HCT116 (cell line): ENCODE results near the gene CHPT1. TPM values are rescaled to one million over a fixed set of nuclear protein-coding genes. Genes with fewer than 3 reads are reported as not detected.

Experiments
- ATAC-seq: fragments of 200-7000 bp; cut with Tn5 transposase; 2 replicates; pipeline ENCODE4 v1.9.1; 2020; ENCODE audit warnings: mild to moderate bottlenecking, moderate library complexity
- BruUV-seq: library from RNA; stranded (reverse); fragments of 400-500 nt; replicated peaks from 2 replicates; lab custom pipeline; 2021; lab: Mats Ljungman, UMichigan
- CTCF ChIA-PET: fragments of 300-600 bp; sonication (Branson Sonifier 250); formaldehyde crosslinking; loops from one replicate; lab custom pipeline; 2021; ENCODE audit warnings: antibody characterized with exemption; lab: Charles Lee
- POLR2A ChIA-PET: fragments of 300-600, 350-600 bp; sonication (Branson Sonifier 250); formaldehyde crosslinking; loops from one replicate; lab custom pipeline; 2021; ENCODE audit warnings: antibody characterized with exemption; lab: Charles Lee
- RAD21 ChIA-PET, 2 experiments: fragments of 300-600 bp; sonication (Branson Sonifier 250); formaldehyde crosslinking; loops; one replicate each; lab custom pipeline; 2023; ENCODE audit warnings: low total read pairs in 2 of 2; ENCODE audit not compliant: uncharacterized antibody in 2 of 2, unreplicated experiment in 2 of 2, low non-redundant PET in 1 of 2; lab: Charles Lee
- DNase-seq: peaks from one replicate; pipeline ENCODE4 v3.0.0-alpha.2; 2010; ENCODE audit warnings: low read depth, low spot score
- H2AFZ ChIP-seq: fragments of 200-600 bp; shearing (Covaris generic), sonication (generic); 2 replicates; pipeline ENCODE4 v1.6.1; 2017; ENCODE audit warnings: low read depth, mixed run types, mixed read lengths, antibody characterized with exemption, low read length; ENCODE audit not compliant: poor library complexity, severe bottlenecking
- H3K27ac ChIP-seq: 2 replicates; pipeline ENCODE4 v1.5.1; 2012; ENCODE audit warnings: low read depth, low read length
- H3K27me3 ChIP-seq: fragments of 200-600 bp; sonication (generic); 2 replicates; pipeline ENCODE4 v1.6.1; 2016; ENCODE audit warnings: mixed run types, low read length, mixed read lengths; ENCODE audit not compliant: insufficient read depth
- H3K36me3 ChIP-seq, 2 experiments: fragments of 200-500 bp in 1 of 2; fragments of 200-600 bp in 1 of 2; sonication (Bioruptor generic) in 1 of 2; sonication (generic) in 1 of 2; 2 replicates each; pipeline versions ENCODE4 v1.5.1 to v1.6.1; 2014 to 2016; ENCODE audit warnings: low read length in 2 of 2, inconsistent platforms in 1 of 2, mixed read lengths in 1 of 2, mixed run types in 1 of 2; ENCODE audit not compliant: insufficient read depth in 2 of 2, control insufficient read depth in 1 of 2
- H3K4me1 ChIP-seq, 2 experiments: fragments of 200-600 bp in 1 of 2; sonication (generic) in 1 of 2; 2 replicates each; pipeline versions ENCODE4 v1.5.1 to v1.6.1; 2012 to 2017; ENCODE audit warnings: low read length in 2 of 2, inconsistent platforms in 1 of 2, mild to moderate bottlenecking in 1 of 2, mixed read lengths in 1 of 2, mixed run types in 1 of 2, moderate library complexity in 1 of 2; ENCODE audit not compliant: insufficient read depth in 2 of 2, control insufficient read depth in 1 of 2
- H3K4me2 ChIP-seq: fragments of 200-600 bp; sonication (generic); 2 replicates; pipeline ENCODE4 v1.6.1; 2017; ENCODE audit warnings: mixed run types, low read length, mixed read lengths
- H3K4me3 ChIP-seq, 2 experiments: fragments of 200-600 bp in 1 of 2; sonication (generic) in 1 of 2; replicated peaks in 1 of 2; 2 replicates each; pipeline ENCODE4 v1.5.1; 2011 to 2016; ENCODE audit warnings: low read length in 2 of 2, control low read depth in 1 of 2, low read depth in 1 of 2, mild to moderate bottlenecking in 1 of 2, mixed read lengths in 1 of 2, mixed run types in 1 of 2
- H3K79me2 ChIP-seq: fragments of 200-600 bp; sonication (generic); 2 replicates; pipeline ENCODE4 v1.6.1; 2017; ENCODE audit warnings: mild to moderate bottlenecking, mixed run types, low read length, moderate library complexity, mixed read lengths; ENCODE audit not compliant: insufficient read depth
- H3K9ac ChIP-seq: fragments of 200-600 bp; sonication (generic); 2 replicates; pipeline ENCODE4 v1.6.1; 2016; ENCODE audit warnings: low read length, mixed read lengths
- H3K9me2 ChIP-seq: fragments of 200-600 bp; sonication (generic), shearing (Covaris generic); 2 replicates; pipeline ENCODE4 v1.6.1; 2017; ENCODE audit warnings: mixed run types, mild to moderate bottlenecking, moderate library complexity; ENCODE audit not compliant: insufficient read depth
- H3K9me3 ChIP-seq, 2 experiments: fragments of 200-500 bp in 1 of 2; fragments of 200-600 bp in 1 of 2; sonication (Bioruptor generic) in 1 of 2; sonication (generic) in 1 of 2; 2 replicates each; pipeline ENCODE4 v1.6.1; 2014 to 2017; ENCODE audit warnings: low read length in 2 of 2, mixed read lengths in 2 of 2, inconsistent platforms in 1 of 2, low read depth in 1 of 2, mild to moderate bottlenecking in 1 of 2, mixed run types in 1 of 2, moderate library complexity in 1 of 2; ENCODE audit not compliant: control insufficient read depth in 1 of 2, insufficient read depth in 1 of 2
- H4K20me1 ChIP-seq: fragments of 200-600 bp; sonication (generic), shearing (Covaris generic); 2 replicates; pipeline ENCODE4 v1.6.1; 2017; ENCODE audit warnings: mixed run types, mild to moderate bottlenecking, moderate library complexity; ENCODE audit not compliant: insufficient read depth
- ATF3 ChIP-seq: IDR thresholded peaks from 2 replicates; pipeline ENCODE4 v1.6.1; 2012
- CBX3 ChIP-seq: IDR thresholded peaks from 2 replicates; pipeline ENCODE4 v1.6.1; 2012; ENCODE audit warnings: low read depth
- CTCF ChIP-seq, 3 experiments: fragments of 200-600 bp in 1 of 3; sonication (generic) in 1 of 3; IDR thresholded peaks in 2 of 3; conservative IDR thresholded peaks in 1 of 3; 2 replicates each; pipeline ENCODE4 v1.5.1; 2012 to 2017; ENCODE audit warnings: low read depth in 2 of 3, low read length in 2 of 3, antibody characterized with exemption in 1 of 3, borderline replicate concordance in 1 of 3, control low read depth in 1 of 3, mild to moderate bottlenecking in 1 of 3, mixed read lengths in 1 of 3, mixed run types in 1 of 3, moderate library complexity in 1 of 3; ENCODE audit not compliant: insufficient read depth in 1 of 3
- ELF1 ChIP-seq: IDR thresholded peaks from 2 replicates; pipeline ENCODE4 v1.6.1; 2012; ENCODE audit warnings: low read depth, borderline replicate concordance
- EZH2 ChIP-seq: fragments of 200-600 bp; sonication (generic); IDR thresholded peaks from 2 replicates; pipeline ENCODE4 v1.6.1; 2017; ENCODE audit warnings: antibody characterized with exemption, mixed run types
- EZH2phosphoT487 ChIP-seq: fragments of 200-600 bp; IDR thresholded peaks from 2 replicates; pipeline ENCODE4 v1.6.1; 2018; ENCODE audit warnings: antibody characterized with exemption, borderline replicate concordance
- FOSL1 ChIP-seq: IDR thresholded peaks from 2 replicates; pipeline ENCODE4 v1.6.1; 2012; ENCODE audit warnings: low read depth
- JUND ChIP-seq: IDR thresholded peaks from 2 replicates; pipeline ENCODE4 v1.6.1; 2012
- MAX ChIP-seq: IDR thresholded peaks from 2 replicates; pipeline ENCODE4 v1.6.1; 2012
- POLR2A ChIP-seq: IDR thresholded peaks from 2 replicates; pipeline ENCODE4 v1.7.0; 2011; ENCODE audit warnings: borderline replicate concordance; ENCODE audit not compliant: insufficient read depth, insufficient read length; ENCODE audit errors: extremely low read depth
- POLR2AphosphoS5 ChIP-seq: IDR thresholded peaks from 2 replicates; pipeline ENCODE4 v1.6.1; 2011; ENCODE audit warnings: mild to moderate bottlenecking, low read depth, low read length, moderate library complexity
- REST ChIP-seq: IDR thresholded peaks from 2 replicates; pipeline ENCODE4 v1.6.1; 2012; ENCODE audit warnings: low read depth
- SIN3A ChIP-seq: IDR thresholded peaks from 2 replicates; pipeline ENCODE4 v1.6.1; 2012; ENCODE audit warnings: low read depth
- SRF ChIP-seq: IDR thresholded peaks from 2 replicates; pipeline ENCODE4 v1.6.1; 2012; ENCODE audit warnings: low read depth
- TCF7L2 ChIP-seq: IDR thresholded peaks from 2 replicates; pipeline ENCODE4 v1.7.0; 2011; ENCODE audit warnings: borderline replicate concordance, inconsistent platforms; ENCODE audit not compliant: insufficient read depth, insufficient read length; ENCODE audit errors: extremely low read depth
- YY1 ChIP-seq: IDR thresholded peaks from 2 replicates; pipeline ENCODE4 v1.6.1; 2011; ENCODE audit warnings: low read length, low read depth, moderate library complexity, mild to moderate bottlenecking; ENCODE audit not compliant: insufficient replicate concordance; ENCODE audit errors: extremely low read depth
- ZBTB33 ChIP-seq: IDR thresholded peaks from 2 replicates; pipeline ENCODE4 v1.6.1; 2011; ENCODE audit warnings: mild to moderate bottlenecking, low read length, moderate library complexity; ENCODE audit not compliant: insufficient replicate concordance; ENCODE audit errors: extremely low read depth
- ZNF274 ChIP-seq: fragments of 200-500 bp; sonication (Bioruptor generic); IDR thresholded peaks from 2 replicates; pipeline ENCODE4 v1.6.1; 2014; ENCODE audit warnings: mild to moderate bottlenecking, low read depth, low read length, inconsistent platforms
- intact Hi-C: fragments of 100-400 bp; cut with micrococcal nuclease; formaldehyde crosslinking; loops from 2 replicates; pipeline ENCODE4 v1.10.0; 2022
- total RNA-seq: library from RNA; stranded (reverse); gene quantifications from one replicate; pipeline ENCODE4 v1.2.1, GENCODE V29; 2021; ENCODE audit not compliant: unreplicated experiment

Gene CHPT1
- total RNA-seq, 1 experiment from 2014 or later: 20.1 TPM

- Histone ChIP-seq H3K36me3 (peaks cover 0 to 2% of the 10 kb centered on the region in 2 experiments; a peak in 1 of 4 replicates), H3K27ac (no peak overlapping the region), H3K9me2 (no peaks in the 10 kb centered on the region), H3K9me3 (no peaks in the 10 kb centered on the region), H3K4me1 (no peaks in the 10 kb centered on the region), H2AFZ (no peak overlapping the region), H3K4me3 (no peak overlapping the region), H3K79me2 (no peaks in the 10 kb centered on the region), H4K20me1 (peaks cover 3% of the 10 kb centered on the region; the same call in 1 of the 2 replicates), H3K9ac (no peak overlapping the region), H3K27me3 (no peaks in the 10 kb centered on the region), H3K4me2 (no peak overlapping the region)
- ATAC-seq (no peak), DNase-seq (no peak)
- ChIA-PET CTCF (interaction anchor here (3.1 kb wide), 1 partner anchor 58 kb away, joined by 23 read pairs; the partner anchor contains the start of gene GNPTAB), POLR2A (interaction anchor here (0.5 kb wide), 1 partner anchor 60 kb away, joined by 3 read pairs; no protein-coding TSS in a partner anchor), RAD21 (no interaction called here)
- intact Hi-C loops: loop anchor here (2.0 to 10.0 kb wide), 5 partner anchors 59 to 1105 kb away; partner anchors contain the start of genes GNPTAB and IGF1
- no TSS peak for BruUV-seq
- TF ChIP-seq JUND (no peak), TCF7L2 (no peak), EZH2 (no peak), EZH2phosphoT487 (no peak), POLR2A (no peak), POLR2AphosphoS5 (no peak), ZNF274 (no peak), YY1 (no peak), ATF3 (no peak), FOSL1 (no peak), CTCF (IDR thresholded peaks at IDR 0.05 in 2 of 3, conservative IDR thresholded peaks at IDR 0.05 in 1 of 3; ENCODE audit: borderline replicate concordance in 1 of 3, insufficient read depth in 1 of 3, low read depth in 2 of 3, low read length in 2 of 3) (no peak), SIN3A (no peak), CBX3 (no peak), SRF (no peak), ELF1 (no peak), REST (no peak), ZBTB33 (no peak), MAX (no peak)
These were observed 74.8 kb downstream of the CHPT1 start for GRCh38 chr12:101772012-101772775.
